GM18868 (cell line): ENCODE results near the gene RIPOR1.

Source experiments
- ATAC-seq: cut with Tn5 transposase; IDR thresholded peaks from one replicate; pipeline ENCODE4 v1.9.1; 2021; ENCODE audit warnings: mild to moderate bottlenecking, moderate library complexity; ENCODE audit not compliant: unreplicated experiment

The RIPOR1 gene

DNA sequence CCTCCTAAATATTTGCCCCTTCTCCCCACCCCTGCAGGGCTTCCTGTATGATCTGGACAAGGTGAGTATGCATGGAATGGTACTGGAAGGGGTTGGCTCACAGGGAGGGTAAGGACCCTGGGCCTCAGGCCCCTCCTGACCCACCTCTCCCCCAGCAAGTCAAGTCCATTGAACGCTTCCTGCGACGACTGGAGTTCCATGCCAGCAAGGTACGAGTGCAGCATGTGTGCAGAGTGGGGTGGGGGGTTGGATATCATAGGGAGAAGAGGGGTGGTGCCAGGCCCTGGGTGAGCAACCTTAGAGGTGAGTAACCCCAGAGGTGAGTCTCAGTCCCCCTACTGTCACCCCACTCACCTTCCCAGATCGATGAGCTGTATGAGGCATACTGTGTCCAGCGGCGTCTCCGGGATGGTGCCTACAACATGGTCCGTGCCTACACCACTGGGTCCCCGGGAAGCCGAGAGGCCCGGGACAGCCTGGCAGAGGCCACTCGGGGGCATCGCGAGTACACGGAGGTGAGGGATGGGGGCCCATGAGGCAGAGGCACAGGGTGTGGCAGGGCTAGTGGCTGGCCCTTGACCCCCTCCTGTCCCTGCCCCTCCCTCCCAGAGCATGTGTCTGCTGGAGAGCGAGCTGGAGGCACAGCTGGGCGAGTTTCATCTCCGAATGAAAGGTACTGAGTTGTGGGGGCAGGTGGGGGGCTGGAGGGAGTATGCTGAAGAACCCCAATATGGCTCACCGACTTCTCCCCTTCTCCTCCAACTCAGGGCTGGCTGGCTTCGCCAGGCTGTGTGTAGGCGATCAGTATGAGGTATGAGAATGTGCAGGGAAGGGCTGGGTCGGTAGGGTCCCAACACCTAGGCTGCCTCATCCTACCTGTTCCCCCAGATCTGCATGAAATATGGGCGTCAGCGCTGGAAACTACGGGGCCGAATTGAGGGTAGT, 11.3 kb downstream of the RIPOR1 start:
- ATAC-seq, result no peak

DNA sequence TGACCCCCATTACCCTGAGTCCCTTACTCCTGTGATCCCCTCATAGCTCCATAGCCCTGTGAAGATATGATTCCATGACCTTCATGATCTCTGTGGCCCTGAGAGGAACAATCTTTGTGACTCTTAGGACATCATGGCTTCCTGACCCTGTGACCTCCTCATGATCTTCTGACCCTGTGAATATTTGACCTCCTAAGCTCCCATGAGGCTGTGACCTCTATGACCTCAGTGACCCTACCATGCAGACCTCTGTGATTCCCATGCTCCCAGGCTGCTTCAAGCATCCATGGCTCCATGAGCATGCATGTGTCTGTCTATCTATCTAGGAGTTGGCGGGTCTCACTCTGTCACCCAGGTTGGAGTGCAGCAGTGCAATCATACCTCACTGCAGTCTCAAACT, 12.1 kb downstream of the RIPOR1 start:
- ATAC-seq, result no peak

DNA sequence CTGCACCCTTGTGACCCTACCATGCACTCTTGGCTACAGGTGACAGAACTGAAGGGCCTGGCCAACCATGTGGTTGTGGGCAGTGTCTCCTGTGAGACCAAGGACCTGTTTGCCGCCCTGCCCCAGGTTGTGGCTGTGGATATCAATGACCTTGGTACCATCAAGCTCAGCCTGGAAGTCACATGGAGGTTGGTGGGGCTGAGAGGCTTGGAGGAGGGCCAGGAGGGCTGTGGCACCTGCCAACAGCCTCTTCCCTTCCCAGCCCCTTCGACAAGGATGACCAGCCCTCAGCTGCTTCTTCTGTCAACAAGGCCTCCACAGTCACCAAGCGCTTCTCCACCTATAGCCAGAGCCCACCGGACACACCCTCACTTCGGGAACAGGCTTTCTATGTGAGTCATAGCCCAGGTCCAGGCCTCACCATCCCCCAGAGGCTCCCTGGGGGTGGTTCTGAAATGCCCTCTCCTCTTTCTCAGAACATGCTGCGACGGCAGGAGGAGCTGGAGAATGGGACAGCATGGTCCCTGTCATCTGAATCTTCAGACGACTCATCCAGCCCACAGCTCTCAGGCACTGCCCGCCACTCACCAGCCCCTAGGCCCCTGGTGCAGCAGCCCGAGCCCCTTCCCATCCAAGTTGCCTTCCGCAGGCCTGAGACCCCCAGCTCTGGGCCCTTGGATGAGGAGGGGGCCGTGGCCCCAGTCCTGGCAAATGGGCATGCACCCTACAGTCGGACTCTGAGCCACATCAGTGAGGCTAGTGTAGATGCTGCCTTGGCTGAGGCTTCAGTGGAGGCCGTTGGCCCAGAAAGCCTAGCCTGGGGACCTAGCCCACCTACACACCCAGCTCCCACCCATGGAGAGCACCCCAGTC, 13.0 kb downstream of the RIPOR1 start:
- ATAC-seq, result no peak

DNA sequence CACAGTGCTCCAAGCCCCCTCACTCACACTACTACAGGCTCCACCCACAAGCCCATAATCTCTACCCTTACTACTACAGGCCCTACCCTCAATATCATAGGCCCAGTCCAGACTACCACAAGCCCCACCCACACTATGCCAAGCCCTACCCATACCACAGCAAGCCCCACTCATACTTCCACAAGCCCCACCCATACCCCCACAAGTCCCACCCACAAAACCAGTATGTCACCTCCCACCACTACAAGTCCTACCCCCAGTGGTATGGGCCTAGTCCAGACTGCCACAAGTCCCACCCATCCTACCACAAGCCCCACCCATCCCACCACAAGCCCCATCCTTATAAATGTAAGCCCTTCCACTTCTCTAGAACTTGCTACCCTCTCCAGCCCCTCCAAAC, 13.8 kb downstream of the RIPOR1 start:
- ATAC-seq, result peak; percentile 65

DNA sequence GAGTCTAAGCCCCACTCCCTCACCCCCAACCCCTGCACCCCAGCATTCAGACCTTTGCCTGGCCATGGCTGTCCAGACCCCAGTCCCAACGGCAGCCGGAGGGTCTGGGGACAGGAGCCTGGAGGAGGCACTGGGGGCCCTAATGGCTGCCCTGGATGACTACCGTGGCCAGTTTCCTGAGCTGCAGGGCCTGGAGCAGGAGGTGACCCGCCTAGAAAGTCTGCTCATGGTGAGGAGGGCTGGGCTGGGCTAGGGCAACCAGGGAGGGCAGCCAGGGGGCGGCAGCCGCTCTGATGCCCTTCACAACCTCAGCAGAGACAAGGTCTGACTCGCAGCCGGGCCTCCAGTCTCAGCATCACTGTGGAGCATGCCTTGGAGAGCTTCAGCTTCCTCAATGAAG, 14.4 kb downstream of the RIPOR1 start:
- ATAC-seq, result no peak

DNA sequence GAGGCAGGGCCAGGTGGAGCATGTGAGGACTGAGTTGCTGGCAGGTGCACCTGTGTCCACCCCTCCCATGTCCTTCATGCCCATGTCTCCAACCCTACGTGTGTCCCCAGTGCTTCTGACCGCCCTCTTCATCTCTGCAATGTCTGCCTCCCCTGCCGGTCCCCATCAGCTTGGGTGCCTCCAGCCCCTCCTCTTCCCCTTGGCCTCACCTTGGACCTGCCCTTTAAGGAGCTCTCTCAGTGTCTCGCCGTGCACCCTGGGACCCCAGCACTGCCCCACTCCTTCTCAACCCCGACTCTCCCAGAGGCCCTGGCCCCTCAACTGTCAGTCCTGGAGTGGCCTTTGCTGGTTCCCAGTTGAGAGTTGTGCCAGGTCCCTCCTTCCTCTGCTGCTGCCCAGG, 15.0 kb downstream of the RIPOR1 start:
- no peak for ATAC-seq

DNA sequence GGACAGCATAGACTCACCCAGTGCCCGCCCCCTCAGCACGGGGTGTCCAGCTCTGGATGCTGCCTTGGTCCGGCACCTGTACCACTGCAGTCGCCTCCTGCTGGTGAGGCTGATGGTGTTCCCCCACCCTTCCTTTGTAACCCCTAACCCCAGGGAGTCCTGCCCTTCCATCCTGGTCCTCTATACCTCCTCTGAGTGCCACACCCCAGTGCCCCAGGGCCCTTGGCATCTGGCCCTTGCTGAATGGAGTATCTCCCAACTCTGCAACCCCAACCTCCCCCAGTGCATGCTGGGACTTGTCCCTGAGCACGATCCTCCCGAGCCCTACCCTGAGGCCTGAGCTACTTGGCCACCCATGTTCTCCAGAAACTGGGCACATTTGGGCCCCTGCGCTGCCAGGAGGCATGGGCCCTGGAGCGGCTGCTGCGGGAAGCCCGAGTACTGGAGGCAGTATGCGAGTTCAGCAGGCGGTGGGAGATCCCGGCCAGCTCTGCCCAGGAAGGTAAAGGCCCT, 15.8 kb downstream of the RIPOR1 start:
- ATAC-seq, result no peak

DNA sequence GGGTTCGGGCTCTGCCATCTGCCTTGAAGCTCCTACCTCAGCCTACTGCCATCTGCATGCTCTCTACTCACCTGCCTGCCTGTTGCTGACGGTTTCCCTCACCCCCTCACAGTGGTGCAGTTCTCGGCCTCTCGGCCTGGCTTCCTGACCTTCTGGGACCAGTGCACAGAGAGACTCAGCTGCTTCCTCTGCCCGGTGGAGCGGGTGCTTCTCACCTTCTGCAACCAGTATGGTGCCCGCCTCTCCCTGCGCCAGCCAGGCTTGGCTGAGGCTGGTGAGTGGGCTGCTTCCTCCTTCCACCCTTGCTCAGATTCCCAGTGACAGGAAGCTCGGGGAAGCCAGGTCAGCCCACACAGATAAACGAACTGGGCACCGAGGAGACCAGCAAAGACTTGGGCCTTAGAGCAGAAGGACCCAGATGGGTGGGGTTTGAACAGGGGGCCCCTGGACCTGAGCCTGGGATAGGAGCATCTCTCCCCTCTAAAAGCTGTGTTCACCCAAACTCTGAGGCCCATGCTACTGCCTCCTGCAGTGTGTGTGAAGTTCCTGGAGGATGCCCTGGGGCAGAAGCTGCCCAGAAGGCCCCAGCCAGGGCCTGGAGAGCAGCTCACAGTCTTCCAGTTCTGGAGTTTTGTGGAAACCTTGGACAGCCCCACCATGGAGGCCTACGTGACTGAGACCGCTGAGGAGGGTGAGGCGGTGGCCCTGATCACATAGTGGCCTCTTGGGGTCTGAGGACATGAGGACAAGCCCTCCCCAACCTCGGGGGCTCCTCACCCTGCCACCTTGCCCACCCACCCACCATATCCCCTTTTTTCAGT, 16.4 kb downstream of the RIPOR1 start:
- ATAC-seq, result no peak

DNA sequence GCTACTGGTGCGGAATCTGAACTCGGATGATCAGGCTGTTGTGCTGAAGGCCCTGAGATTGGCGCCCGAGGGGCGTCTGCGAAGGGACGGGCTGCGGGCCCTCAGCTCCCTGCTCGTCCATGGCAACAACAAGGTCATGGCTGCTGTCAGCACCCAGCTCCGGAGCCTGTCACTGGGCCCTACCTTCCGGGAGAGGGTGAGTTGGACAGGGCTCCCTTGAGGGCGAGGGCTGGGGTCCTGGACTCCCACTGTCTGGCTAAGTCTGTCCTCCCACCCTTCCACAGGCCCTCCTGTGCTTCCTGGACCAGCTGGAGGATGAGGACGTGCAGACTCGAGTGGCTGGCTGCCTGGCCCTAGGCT, 17.0 kb downstream of the RIPOR1 start:
- no peak for ATAC-seq

DNA sequence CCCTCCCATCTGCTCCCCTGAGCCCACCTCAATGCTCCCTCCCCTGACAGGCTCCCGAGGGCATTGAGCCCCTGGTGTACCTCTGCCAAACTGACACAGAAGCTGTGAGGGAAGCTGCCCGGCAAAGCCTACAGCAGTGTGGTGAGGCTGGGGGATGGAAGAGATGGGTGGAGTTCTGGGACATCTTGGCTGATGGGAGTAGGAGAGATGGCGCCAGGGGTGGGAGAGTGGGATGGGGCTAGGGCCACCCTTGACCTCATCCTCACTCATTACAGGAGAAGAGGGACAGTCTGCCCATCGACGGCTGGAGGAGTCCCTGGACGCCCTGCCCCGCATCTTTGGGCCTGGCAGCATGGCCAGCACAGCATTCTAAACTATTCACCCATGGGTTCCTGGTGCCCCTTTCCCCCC, 17.5 kb downstream of the RIPOR1 start:
- ATAC-seq, result no peak

DNA sequence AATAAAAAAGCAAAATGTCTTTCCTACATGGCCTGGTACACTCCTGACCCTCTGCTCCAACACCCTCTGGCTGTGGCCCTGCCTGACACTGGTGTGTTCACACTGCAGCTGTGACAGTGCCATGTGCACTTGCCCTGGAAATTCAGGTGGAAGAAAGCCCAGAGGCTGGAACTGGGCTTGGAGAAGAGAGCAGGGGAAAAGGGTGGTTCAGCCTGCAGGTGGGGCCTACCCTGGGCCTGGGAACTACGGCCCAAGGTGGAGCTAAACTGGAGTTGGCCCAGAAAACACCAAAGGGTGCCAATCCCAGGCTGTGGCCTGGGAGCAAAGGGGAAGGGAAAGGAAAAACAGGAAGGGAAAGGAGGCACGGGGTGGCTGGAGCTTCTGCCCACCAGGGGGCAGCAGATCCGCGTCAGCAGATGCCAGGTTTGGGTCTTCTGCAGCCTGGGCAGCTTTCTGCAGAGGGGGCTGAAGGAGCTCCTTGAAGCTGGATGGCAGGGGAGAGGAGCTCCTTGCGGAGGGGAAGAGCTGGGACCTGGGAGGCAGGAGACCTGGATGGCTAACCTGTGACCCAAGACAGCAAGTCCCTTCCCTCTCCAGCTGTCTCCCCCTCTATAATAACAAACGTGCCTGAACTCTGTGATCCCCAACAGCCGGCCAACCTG, 18.3 kb downstream of the RIPOR1 start:
- ATAC-seq, result no peak

DNA sequence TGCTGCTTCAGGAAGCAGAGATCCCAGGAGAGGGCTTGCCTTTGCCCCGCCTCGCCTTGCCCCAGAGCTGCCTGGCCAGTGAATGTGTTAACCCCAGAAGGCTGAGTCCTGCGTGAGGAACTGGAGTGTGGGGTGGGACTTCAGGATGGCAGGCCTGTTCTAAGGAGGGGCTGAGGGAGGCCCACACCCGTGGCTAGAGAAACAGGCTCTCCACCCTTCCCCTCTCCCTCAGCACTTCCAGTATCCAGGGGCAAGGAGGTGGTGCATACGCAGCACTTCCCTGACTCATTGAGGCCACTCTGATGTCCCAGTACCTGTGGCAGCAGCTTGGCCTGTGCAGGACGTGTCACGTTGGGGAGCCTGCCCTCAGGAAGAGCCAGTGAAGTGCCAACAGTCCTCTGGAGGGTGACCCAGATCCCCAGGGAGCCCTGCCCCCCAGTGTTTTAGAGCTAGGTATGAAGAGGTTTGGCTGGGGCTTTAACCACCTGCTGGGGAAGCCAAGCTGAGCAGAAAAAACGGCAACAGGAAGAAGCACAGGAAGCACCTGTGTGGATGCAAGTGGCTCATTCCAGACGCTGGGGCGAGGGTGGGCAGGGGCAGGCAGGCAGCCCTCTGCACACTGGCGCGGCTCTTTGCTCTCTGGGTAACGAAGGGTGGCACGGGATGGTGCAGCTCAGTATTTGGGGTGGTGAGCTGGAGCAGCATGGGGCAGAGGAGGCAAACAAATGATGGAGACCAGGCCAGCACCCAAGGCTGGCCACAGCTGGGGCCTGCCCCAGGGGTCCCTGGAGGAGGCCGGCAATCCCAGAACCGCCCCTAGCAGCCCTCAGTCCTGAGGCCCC, 19.0 kb downstream of the RIPOR1 start:
- ATAC-seq, result no peak

DNA sequence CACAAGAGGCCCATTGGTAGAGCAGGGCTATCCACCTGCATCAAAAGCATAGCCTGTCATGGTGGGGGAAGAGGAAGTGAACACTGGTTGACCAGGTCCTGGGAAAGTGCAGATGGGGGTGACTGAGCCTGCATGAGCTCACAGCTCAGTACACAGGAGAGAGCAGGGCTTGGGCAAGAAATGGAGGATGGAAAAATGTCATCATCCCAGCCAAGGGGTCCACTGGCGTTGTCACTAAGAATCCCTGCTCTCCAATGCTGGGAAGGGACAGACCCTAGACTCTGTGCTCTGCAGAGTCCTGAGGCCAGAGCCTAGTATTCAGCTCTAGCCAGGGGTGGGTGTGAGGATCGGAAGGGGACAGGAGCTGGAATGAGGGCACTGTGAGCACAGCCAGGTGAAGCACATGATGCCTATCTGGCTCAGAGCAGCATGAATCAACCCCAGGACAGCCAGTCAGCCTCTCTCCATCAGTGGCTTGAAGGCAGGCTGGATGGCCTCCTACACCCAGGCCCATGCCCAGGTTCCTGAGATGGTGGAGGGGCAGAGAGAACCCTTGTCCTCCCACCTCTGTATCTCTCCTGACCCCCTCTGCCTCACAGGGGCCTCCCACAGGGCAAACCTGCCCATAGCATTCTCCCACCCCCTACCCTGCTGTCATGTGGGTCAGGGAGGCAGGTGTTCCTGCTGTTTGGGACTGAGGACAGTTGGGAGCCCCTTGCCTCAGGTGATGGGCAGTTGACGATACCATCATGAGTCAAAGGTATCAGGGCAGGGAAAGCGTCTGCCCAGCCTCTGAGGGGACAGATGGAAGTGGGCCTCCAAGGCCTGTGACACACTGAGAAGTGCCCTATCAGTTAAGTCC, 19.9 kb downstream of the RIPOR1 start:
- ATAC-seq, result no peak

DNA sequence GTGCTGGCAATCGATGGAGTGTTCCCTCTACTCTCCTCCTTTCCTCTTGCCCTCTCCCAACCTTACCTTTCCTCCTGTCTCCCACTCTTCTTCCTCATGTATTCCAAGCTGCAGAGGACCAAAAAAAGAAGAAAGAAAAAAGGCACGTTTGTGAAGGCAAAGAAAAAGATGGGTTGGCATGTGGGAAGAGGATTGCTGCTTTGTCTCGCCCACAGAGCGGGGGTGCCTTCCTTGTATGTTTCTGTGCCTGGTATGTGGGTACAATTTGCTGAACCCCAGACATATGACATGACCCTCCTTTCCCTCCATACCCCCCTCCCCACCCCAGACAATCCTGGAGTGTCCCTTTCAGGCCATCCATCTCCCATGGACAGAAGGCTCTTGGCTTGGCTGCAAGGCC, 20.6 kb downstream of the RIPOR1 start:
- ATAC-seq, result no peak

DNA sequence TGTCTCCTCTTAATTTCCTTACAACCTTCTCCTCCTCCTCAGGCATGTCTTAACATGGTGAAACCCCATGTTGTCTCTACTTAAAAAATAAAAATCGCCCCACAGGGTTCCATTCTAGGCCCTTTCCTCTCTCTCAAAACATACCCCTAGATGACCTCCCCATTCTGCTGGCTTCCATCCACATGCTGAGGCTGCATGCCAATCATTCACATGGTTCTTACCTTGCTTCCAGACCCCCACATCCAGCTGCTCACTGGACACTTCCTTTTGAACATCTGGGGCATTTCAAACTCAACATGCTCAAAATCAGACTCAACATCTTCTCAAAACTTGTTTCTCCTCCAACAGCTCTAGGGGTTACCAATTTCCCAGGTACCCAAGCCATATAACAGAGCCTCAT, 21.3 kb downstream of the RIPOR1 start:
- ATAC-seq, result no peak

DNA sequence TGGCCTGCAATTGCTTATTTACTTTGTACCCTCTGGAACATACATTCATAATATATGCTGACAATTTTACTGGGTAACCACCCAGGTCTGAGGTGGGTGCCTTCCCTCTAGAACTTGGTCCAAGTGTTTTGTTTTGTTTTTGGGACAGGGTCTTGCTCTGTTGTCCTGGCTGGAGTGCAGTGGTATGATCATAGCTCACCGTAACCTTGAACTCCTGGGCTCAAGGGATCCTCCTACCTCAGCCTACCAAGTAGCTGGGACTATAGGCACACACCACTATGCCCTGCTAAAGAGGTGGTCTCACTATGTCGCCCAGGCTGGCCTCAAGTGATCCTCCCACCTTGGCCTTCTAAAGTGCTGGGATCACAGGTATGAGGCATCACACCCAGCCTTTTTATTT, 22.5 kb downstream of the RIPOR1 start:
- no peak for ATAC-seq

DNA sequence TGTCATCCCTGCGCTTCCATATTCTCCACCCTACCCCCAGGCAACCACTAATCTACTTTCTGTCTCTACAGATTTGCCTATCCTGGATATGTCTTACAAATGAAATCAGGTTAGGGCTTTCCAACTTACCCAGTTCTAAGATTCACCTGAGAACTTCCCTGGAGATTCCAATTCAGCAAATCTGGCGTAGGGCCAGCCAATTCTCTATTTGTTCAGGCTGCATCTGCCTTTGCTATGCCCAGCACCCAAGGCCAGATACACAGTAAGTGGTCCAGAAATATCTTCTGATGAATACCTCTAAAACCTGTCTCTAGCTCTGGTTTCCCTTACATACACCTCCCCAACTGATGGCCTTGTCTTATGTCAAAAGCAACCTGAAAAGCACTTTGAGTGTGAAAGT, 23.3 kb downstream of the RIPOR1 start:
- no peak for ATAC-seq

DNA sequence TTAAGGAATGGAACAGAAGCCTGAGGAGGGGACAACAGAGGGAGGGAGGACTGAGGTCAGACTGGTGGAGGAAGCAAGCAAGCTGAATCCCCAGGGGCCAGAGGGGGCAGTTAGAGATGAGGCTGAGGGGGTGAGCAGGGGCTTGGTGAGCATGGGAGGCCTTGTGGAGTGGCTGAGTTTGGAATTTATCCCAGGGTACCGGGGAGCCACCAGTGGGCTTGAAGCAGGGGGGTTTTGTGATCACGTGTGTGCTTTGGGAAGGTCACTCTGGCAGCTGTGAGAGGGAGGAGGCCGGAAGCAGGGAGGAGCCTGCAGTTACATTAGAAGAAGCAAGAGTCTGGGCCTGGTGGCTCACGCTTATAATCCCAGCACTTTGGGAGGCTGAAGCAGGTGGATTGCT, 23.8 kb downstream of the RIPOR1 start:
- no peak for ATAC-seq

DNA sequence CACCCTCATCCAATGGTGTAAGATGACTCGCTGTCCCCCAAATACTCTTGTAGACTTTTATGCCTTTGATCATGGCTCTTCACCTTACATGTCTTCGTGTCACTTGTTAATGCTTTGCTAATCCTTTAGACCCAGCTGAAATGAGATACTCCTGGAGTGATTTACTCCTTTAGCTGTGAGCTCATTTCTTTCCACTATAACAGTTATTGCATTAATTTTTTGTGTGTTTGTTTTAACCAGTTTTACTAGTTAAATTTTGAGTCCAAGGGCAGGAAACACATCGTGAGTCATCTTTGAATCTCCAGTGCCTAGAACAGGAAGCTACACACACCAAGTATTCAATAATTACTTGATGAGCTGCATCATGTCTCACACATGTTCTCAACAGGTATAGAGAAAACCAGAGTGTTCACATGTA, 27.2 kb downstream of the RIPOR1 start:
- no peak for ATAC-seq
